GM12873 (cell line): ENCODE measurements around the gene CBLB.

ENCODE experiments used
- TF ChIP-seq, protein P1 (sequence below): IDR thresholded peaks from 2 replicates; pipeline ENCODE4 v1.5.1; 2012; ENCODE audit warnings: low read depth, mild to moderate bottlenecking, moderate library complexity, low read length, control low read depth; ENCODE audit not compliant: insufficient read depth; ENCODE audit errors: missing control alignments

Gene CBLB

DNA sequence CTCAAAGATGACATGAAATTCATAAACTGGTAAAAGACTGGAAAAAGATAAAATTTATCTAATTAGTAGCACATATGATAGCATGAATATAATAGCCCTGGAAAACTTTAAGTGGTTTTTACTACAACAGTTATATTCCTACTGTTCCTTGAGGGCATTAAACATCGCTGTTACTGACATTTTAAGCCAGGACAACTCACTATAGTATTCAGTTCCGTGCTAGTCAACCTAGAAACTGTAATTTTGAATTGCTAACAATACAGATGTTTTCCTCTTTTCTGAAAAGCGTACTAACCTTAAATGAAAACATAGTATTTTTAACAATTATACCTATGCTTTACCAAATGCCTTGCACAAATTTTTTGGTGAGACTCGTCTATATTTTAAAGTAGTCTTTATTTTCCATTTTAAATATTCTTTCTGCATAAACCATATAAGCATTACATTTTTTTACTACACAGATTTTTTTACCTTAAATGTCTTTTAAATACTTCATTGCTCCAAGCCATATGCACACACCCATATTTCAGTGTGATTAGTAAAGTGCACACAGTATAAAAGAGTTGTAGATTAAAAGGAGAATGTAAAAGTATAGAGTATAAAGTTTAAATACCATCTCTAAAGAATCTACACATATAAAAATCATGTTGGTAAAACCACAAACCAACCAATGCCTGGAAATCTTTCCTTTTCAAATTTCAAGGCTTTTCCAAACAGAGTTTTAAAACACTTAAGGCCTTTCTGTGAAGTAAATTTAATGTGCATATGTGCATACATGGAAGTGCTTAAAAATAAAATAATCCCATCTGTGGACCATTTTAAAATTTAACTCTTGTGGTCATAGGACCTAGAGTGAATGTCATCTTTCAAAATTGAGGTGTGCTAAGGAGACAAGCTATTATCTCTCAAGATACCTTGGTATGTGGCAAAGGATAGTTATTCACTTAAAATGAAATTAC lies 20.1 kb upstream of the CBLB start:
- TF ChIP-seq, protein P1, sequence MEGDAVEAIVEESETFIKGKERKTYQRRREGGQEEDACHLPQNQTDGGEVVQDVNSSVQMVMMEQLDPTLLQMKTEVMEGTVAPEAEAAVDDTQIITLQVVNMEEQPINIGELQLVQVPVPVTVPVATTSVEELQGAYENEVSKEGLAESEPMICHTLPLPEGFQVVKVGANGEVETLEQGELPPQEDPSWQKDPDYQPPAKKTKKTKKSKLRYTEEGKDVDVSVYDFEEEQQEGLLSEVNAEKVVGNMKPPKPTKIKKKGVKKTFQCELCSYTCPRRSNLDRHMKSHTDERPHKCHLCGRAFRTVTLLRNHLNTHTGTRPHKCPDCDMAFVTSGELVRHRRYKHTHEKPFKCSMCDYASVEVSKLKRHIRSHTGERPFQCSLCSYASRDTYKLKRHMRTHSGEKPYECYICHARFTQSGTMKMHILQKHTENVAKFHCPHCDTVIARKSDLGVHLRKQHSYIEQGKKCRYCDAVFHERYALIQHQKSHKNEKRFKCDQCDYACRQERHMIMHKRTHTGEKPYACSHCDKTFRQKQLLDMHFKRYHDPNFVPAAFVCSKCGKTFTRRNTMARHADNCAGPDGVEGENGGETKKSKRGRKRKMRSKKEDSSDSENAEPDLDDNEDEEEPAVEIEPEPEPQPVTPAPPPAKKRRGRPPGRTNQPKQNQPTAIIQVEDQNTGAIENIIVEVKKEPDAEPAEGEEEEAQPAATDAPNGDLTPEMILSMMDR, result no peak

DNA sequence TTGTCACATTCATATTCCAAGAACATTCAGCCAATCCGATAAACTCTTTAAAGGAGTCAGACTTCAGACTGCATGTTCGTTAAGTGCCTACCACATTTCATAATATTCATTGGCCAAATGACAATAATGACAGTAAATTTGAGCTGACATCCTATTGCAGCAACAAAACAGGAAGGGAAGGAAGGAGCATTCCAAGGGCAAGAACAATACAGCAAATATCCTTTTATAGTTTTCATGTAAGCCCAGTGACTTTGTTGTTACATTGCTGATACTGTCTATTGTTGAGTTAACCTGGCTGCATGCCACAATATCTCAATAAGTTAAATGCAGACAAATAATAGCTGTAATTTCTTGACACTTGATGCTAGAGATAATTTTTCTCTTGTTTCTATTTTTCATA lies 16.4 kb upstream of the CBLB start:
- TF ChIP-seq, protein P1, result no peak

GRCh38 chr3:105883798-105884377 lies 15.1 kb upstream of the CBLB start:
- TF ChIP-seq, protein P1, result no peak

- TF ChIP-seq, protein P1, result no peak
Measured at GRCh38 chr3:105880681-105881290, 12.0 kb upstream of the CBLB start.

DNA sequence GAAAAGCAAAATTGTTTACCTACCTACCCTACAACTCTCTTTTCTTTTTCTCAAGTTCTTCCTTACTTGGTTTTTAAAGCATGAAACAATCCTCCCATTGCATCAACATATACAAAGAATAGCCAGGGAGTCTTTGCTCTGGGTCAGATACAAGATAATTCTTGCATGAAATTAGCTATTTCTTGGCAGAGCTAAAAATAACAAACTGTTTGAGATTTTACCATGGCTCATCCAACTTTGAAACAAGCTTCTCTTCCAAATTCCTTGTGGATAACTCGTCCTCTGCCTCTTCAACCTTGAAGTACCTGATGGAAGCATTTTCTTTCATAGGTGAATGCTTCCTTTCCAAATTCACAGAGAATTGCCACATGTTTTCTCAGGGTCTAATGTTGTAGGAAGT lies 9.2 kb upstream of the CBLB start:
- TF ChIP-seq, protein P1, result no peak

GRCh38 chr3:105877336-105877910 lies 8.6 kb upstream of the CBLB start:
- TF ChIP-seq, protein P1, result no peak
